Glomerular visceral epithelial cell (primary cell): ENCODE measurements around the gene KCTD1.
A peak's percentile ranks its signal among the peaks of the same experiment; 100 is the strongest.

Experiments used
- DNase-seq: peaks from one replicate; pipeline ENCODE4 v3.0.0-alpha.2; 2016; ENCODE audit errors: extremely low spot score

The KCTD1 gene

GRCh38 chr18:26548415-26549262 is at the start of gene KCTD1:
TSS of gene KCTD1 (minus strand) at chr18:26548553. CDS start at chr18:26548536, 17 bp downstream.
- peak; percentile 83 for DNase-seq

GRCh38 chr18:26593365-26594320 is 45.3 kb upstream of the KCTD1 start:
- no peak for DNase-seq

- no peak for DNase-seq
Observed at GRCh38 chr18:26584745-26585144, 36.4 kb upstream of the KCTD1 start.

- DNase-seq = no peak
Observed at GRCh38 chr18:26579941-26580618, 31.7 kb upstream of the KCTD1 start.

- no peak for DNase-seq
Observed at GRCh38 chr18:26575865-26576217, 27.5 kb upstream of the KCTD1 start.

- peak; percentile 34 for DNase-seq
Observed at GRCh38 chr18:26574958-26575864, 26.9 kb upstream of the KCTD1 start.

- DNase-seq = no peak
Observed at GRCh38 chr18:26568926-26569665, 20.7 kb upstream of the KCTD1 start.

- DNase-seq = no peak
Observed at GRCh38 chr18:26568513-26568912, 20.2 kb upstream of the KCTD1 start.

- no peak for DNase-seq
Observed at GRCh38 chr18:26566874-26567555, 18.7 kb upstream of the KCTD1 start.

- DNase-seq = no peak
Observed at GRCh38 chr18:26565514-26565913, 17.2 kb upstream of the KCTD1 start.

GRCh38 chr18:26563024-26563423 is 14.7 kb upstream of the KCTD1 start:
- no peak for DNase-seq

- no peak for DNase-seq
Observed at GRCh38 chr18:26562568-26562967, 14.2 kb upstream of the KCTD1 start.

- DNase-seq = no peak
Observed at GRCh38 chr18:26561769-26562168, 13.4 kb upstream of the KCTD1 start.

GRCh38 chr18:26556573-26556972 is 8.2 kb upstream of the KCTD1 start:
- no peak for DNase-seq

- no peak for DNase-seq
Observed at GRCh38 chr18:26555804-26556553, 7.6 kb upstream of the KCTD1 start.

- DNase-seq = no peak
Observed at GRCh38 chr18:26553943-26554342, 5.6 kb upstream of the KCTD1 start.

- DNase-seq = no peak
Observed at GRCh38 chr18:26551695-26552081, 3.3 kb upstream of the KCTD1 start.

GRCh38 chr18:26550998-26551694 is 2.8 kb upstream of the KCTD1 start:
- DNase-seq = no peak
